KBM-7 (cell line): ENCODE measurements around the gene TBC1D5.
"Not testable (repeated sequence)": the region's sequence is repeated elsewhere in the genome, so short reads cannot be mapped to it uniquely, and the experiment has no call there.

Experiments
- DNase-seq: peaks from one replicate; pipeline ENCODE4 v3.0.0-alpha.2; 2015
- in situ Hi-C: fragments of 300-500 bp; cut with MboI; formaldehyde crosslinking; loops from 2 replicates; pipeline ENCODE4 v1.14.3; 2020; ENCODE audit warnings: low sequenced_read_pairs, low pct_unique_long_range_greater_than_20kb, mixed read lengths

Gene TBC1D5

DNA sequence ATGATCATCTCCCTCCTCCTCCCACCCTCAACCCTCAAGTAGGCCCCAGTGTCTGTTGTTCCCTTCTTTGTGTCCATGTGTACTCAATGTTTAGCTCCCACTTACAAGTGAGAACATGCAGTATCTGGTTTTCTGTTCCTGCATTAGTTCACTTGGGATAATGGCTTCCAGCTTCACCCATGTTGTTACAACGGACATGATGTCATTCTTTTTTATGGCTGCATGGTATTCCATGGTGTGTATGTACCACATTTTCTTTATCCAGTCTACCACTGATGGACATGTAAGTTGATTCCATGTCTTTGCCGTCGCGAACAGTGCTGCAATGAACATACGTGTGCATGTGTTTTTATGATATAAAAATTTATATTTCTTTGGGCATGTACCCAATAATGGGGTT lies 16.6 kb downstream of the TBC1D5 start:
- DNase-seq, in situ Hi-C loops: not testable (repeated sequence)

DNA sequence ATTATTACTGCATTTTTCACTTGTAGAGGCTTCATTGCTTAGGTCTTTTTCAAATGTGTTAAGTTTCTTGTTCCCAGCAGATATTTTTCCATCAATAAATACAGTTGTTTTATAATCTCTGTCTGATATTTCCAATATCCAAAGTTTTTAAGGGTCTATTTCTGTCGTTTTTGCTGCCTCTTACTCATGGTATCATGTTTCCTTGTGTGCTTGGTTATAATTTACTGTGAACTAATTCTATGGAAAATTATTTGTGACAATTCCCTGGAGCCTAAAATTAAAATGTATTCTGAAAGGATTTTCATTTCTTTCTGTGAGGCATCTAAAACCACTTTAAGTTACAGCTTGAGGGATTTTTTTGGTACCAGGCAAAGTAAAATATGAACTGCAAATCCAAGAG lies 17.5 kb downstream of the TBC1D5 start:
- DNase-seq: no peak
- in situ Hi-C loops: no loop called here

DNA sequence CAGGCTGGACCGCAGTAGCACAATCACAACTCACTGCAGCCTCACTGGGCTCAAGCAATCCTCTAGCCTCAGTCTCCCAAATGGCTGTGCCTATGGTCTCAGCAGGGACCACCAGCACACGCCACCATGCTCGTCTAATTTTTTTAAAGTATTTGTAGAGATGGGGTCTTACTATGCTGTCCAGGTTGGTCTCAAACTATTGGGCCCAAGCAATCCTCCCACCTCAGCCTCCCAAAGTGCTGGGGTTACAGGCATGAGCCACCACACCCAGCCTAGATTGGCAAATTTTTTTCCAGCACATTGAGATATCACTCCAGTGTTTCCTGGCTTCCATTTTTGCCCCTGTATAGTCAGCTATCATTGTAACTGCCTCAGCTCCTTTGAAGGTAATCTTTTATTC lies 18.3 kb downstream of the TBC1D5 start:
- DNase-seq: no peak
- in situ Hi-C loops: no loop called here

DNA sequence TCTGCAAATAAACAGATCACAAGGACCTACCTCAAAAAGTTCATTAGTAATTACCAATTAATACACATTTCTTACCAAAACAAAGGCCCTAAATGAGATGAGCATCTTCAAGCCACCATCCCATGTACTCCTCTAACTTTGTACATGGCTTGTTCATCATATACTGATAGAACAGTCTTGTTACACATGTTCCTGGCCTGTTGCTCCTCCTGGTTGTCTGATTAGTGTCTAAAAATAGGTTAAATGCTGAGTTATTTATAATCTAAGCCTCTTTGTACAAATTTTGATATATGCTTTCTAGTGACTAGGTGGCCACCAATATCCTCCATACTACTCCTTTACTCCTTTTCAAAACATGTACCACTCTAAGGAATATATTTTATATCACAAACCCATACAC lies 25.0 kb downstream of the TBC1D5 start:
- DNase-seq: no peak
- in situ Hi-C loops: no loop called here

DNA sequence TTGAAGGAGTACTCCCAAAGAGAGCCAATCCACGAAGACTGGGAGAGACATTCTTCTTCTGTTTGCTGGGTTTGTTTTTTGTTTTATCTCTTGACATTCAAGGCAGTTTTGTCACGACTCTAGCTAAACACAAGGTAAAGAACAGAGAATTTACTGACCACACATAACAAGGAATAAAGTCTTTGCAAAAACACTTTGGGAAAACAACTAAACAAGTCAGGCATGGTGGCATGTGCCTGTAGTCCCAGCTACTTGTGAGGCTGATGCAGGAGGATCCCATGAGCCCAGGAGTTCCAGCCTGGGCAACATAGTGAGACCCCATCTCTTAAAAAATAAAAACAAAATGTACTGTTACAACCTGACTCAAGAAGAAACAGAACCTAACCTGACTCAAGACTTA lies 28.0 kb downstream of the TBC1D5 start:
- no peak for DNase-seq
- in situ Hi-C loops: no loop called here

DNA sequence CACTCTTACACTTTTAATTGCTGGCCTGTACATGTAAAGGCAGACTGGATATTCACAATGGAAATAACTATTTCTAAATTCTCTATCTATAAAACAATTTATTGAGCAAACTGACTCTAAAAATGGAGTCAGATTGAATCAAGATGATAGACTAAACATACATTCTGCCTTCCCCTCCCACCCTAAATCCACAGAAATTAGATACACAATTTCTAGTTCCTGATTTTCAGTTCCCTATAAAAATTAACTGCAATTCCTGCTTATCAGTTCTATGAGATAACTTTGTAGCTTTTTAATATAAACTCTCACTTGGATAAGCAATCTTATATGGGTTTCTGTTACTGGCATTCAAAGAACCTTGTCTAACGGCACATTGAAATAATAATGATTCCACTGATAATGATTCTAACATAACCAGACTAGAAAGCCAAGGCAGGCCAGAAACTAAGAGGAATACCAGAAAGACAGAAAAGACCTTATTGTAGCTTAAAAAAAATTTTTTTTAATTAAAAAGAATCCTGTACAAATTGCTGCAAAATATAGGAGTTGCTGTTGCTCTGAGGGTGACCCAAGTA lies 33.1 kb downstream of the TBC1D5 start:
- DNase-seq: no peak
- in situ Hi-C loops: no loop called here

DNA sequence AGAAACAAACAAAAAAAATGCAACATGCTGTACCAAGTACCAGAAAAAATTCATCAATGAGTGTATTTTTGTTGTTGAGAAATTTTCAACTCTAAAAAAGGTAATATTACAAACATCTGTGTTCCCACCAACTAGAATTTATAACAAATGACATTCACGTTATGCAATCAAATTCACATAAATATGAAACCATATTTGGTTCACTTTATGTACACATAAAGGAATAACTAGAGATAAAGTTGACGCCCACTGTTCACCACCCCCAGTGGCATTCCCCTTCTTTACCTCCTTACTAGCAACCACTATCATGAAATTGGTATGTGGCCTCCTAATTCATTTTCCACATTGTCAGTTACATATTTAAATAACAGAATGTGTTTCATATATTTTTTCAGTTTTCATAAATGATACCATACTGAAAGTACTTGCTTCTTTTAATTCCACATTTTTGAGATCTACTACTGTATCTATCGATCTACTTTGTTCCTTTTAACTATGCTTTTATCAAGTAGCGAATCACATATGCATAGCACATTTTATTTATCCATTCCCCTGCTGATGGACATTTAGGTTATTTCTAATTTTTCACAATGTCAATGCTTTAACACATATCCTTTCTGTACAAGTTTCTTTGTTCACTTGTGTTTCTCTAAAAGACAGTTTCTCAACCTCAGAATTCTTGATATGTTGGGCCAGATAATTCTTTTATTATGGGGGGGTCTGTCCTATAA lies 34.5 kb downstream of the TBC1D5 start:
- in situ Hi-C loops: no loop called here
- no peak for DNase-seq

GRCh38 chr3:17705991-17706390 lies 36.4 kb downstream of the TBC1D5 start:
- DNase-seq, in situ Hi-C loops: not testable (repeated sequence)

DNA sequence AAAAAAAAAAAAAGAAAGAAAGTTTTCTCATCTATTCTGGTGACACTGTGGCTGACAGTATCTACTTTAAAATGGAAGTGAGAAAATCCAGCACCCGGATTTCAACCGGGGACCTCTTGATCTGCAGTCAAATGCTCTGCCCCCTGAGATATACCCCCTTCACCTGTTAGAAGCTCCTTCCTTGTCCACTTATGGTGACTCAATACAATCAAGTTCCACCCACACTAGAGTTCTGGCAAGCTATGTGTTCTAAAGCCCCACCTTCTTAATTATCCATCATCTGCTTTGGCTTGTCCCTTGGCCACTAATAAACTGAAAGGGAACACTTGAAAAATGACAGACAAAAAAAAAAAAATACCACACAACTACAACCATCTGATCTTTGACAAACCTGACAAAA lies 42.6 kb downstream of the TBC1D5 start:
- DNase-seq, in situ Hi-C loops: not testable (repeated sequence)

GRCh38 chr3:17695665-17696064 lies 46.8 kb downstream of the TBC1D5 start:
- in situ Hi-C loops, DNase-seq: not testable (repeated sequence)

- in situ Hi-C loops, DNase-seq: not testable (repeated sequence)
Observed at GRCh38 chr3:17693670-17693999, 48.8 kb downstream of the TBC1D5 start.

DNA sequence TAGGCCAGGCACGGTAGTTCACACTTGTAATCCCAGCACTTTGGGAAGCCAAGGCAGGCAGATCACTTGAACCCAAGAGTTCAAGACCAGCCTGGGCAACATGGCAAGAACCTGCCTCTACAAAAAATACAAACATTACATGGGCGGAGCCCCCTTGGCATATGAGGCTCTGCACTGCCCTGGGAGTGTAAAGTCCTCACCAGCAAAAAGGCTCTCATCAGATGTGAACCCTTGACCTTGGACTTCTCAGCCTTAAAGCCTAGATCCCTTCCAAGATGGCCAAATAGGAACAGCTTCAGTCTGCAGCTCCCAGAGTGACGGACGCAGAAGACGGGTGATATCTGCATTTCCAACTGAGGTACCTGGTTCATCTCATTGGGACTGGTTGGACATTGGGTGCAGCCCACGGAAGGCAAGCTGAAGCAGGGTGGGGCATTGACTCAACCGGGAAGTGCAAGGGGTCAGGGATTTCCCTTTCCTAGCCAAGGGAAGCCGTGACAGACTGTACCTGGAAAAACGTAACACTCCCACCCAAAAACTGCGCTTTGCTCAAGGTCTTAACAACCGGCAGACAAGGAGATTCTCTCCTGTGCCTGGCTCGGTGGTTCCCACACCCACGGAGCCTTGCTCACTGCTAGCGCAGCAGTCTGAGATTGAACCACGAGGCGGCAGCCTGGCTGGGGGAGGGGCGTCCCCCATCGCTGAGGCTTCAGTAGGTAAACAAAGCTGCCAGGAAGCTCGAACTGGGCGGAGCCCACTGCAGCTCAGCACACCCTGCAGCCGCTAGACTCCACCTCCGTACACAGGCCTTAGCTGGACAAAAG lies 49.4 kb downstream of the TBC1D5 start:
- in situ Hi-C loops, DNase-seq: not testable (repeated sequence)

DNA sequence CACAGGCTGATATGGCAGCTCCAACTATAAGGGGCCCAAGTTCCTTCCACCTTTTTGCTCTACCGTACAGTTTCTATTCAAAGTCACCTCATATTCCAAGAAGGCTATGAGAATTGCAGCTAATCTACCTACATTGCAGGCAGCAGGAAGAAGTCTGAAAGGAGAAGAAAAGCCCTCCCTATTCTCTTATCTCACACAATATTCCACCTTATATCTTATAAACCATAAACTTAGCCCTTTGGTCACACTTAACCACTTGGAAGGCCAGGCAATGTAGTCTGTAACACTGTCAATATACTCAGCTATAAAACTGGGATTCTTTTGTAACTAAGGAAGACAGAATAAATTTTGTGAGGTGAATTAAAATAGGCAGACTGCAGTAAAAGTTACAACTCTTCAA lies 54.9 kb downstream of the TBC1D5 start:
- in situ Hi-C loops: no loop called here
- no peak for DNase-seq

DNA sequence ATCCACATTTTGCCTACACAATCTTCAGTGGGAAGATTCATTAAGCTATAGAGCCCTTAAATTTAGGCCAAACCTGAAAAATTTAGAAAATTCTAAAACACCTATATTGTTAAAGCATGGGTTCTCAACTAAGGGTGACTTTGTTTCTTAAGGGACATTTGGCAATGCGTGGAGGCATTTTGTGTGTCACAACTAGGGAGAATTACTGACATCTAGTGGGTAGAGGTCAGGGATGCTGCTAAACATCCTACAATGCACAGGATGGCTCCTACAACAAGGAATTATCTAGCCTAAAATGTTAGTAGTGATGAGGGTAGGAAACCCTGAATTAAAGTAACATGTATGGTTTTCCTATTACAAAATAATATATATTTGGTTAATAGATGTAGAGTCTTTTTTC lies 55.8 kb downstream of the TBC1D5 start:
- in situ Hi-C loops: no loop called here
- peak; percentile 53 for DNase-seq

- no peak for DNase-seq
- in situ Hi-C loops: no loop called here
Observed at GRCh38 chr3:17683542-17684207, 58.8 kb downstream of the TBC1D5 start.

GRCh38 chr3:17680530-17680929 lies 61.9 kb downstream of the TBC1D5 start:
- in situ Hi-C loops: no loop called here
- no peak for DNase-seq

GRCh38 chr3:17678116-17678741 lies 64.2 kb downstream of the TBC1D5 start:
- DNase-seq: no peak
- in situ Hi-C loops: no loop called here

DNA sequence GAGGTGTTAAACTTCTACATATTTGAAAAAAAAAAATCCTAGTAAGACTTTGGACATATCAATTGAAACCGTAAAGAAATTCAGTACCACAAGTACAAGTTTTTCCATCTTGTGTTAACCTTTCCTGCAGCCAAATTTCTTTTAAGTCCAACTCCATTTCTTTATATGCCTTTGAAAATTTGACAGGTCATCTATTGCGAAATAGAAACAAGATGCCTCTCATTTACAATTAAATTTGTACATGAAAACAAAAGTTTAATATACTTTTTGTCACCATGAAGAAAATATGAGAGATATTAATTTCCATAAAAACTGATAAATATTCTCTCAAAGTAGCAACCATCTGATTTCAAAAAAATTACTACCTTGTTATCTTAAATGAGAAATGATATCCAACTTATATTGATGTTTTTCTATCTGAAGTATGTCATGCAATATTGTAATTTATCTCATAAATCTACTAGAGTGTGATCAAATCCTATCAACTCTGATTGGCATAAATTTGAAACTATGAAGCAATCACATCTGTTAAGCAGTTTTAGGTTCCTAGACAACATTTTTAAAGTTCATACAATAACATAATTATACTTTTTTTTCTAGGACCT lies 68.2 kb downstream of the TBC1D5 start:
- no peak for DNase-seq
- in situ Hi-C loops: no loop called here

- no peak for DNase-seq
- in situ Hi-C loops: no loop called here
Observed at GRCh38 chr3:17672506-17672905, 69.9 kb downstream of the TBC1D5 start.
